Lower lobe of right lung (tissue), 2 donors: ENCODE results near the gene CHCHD10. TPM values are rescaled to one million over a fixed set of nuclear protein-coding genes. Genes with fewer than 3 reads are reported as not detected.

Experiments
- ATAC-seq, 2 donors: fragments of 200-7000 bp; cut with Tn5 transposase; one replicate each; pipeline ENCODE4 v1.9.1; 2020 to 2022; ENCODE audit warnings: mild to moderate bottlenecking in 2 of 2, moderate library complexity in 2 of 2
- DNase-seq: peaks from one replicate; pipeline ENCODE4 v3.0.0-alpha.2; 2020
- H3K27ac ChIP-seq: fragments of 200-600 bp; one replicate; pipeline ENCODE4 v1.8.0; 2022
- H3K27me3 ChIP-seq: fragments of 200-600 bp; one replicate; pipeline ENCODE4 v1.8.0; 2022; ENCODE audit warnings: low read depth
- H3K36me3 ChIP-seq: fragments of 200-600 bp; one replicate; pipeline ENCODE4 v1.8.0; 2022; ENCODE audit warnings: mild to moderate bottlenecking
- H3K4me1 ChIP-seq: fragments of 200-600 bp; one replicate; pipeline ENCODE4 v1.8.0; 2022
- H3K4me3 ChIP-seq: fragments of 200-600 bp; one replicate; pipeline ENCODE4 v1.8.0; 2022; ENCODE audit warnings: mild to moderate bottlenecking
- H3K9me3 ChIP-seq: fragments of 200-600 bp; one replicate; pipeline ENCODE4 v1.8.0; 2022
- intact Hi-C: fragments of 100-400 bp; cut with DNase I; formaldehyde crosslinking; loops from one replicate; pipeline ENCODE4 v1.11.0; 2022
- total RNA-seq: library from RNA; stranded (reverse); fragmentation: NEBNext Ultra II Directional; extraction: Animal tissue kit (Norgen Biotek cat#: 25700); gene quantifications from one replicate; pipeline ENCODE4 v1.2.1, GENCODE V29; 2021
- TF ChIP-seq, protein P1 (sequence below): fragments of 200-600 bp; IDR thresholded peaks from one replicate; pipeline ENCODE4 v1.8.0; 2022; ENCODE audit warnings: antibody characterized with exemption, mild to moderate bottlenecking
- donor health status: DM: no; HTN: yes; CAD: no; lungs with severe emphysema.

The CHCHD10 gene
- total RNA-seq, 1 donor from 2014 or later: 114 TPM

DNA sequence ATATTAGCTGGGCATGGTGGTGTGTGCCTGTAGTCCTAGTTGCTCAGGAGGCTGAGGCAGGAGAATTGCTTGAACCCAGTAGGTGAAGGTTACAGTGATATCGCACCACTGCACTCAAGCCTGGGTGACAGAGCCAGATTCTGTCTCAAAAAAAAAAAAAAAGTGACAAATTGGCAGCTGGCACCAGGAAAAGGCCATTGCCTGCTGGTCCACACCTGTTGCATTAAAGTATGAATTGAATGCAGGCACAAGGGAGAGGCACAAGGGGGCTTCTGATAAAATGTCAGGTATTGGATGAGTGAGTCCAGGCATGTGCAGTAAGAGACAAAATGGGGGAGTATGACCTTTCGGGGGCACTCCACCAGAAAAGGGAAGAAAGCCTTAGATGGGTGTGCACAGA is 45.0 kb downstream of the CHCHD10 start:
- TF ChIP-seq, protein P1, sequence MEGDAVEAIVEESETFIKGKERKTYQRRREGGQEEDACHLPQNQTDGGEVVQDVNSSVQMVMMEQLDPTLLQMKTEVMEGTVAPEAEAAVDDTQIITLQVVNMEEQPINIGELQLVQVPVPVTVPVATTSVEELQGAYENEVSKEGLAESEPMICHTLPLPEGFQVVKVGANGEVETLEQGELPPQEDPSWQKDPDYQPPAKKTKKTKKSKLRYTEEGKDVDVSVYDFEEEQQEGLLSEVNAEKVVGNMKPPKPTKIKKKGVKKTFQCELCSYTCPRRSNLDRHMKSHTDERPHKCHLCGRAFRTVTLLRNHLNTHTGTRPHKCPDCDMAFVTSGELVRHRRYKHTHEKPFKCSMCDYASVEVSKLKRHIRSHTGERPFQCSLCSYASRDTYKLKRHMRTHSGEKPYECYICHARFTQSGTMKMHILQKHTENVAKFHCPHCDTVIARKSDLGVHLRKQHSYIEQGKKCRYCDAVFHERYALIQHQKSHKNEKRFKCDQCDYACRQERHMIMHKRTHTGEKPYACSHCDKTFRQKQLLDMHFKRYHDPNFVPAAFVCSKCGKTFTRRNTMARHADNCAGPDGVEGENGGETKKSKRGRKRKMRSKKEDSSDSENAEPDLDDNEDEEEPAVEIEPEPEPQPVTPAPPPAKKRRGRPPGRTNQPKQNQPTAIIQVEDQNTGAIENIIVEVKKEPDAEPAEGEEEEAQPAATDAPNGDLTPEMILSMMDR: no peak
- no peak for DNase-seq
- intact Hi-C loops: no loop called here
- peak overlapping the region; percentile 51 for H3K27ac ChIP-seq
- no peaks in the 10 kb centered on the region for H3K36me3 ChIP-seq
- H3K4me3 ChIP-seq: no peak overlapping the region
- H3K4me1 ChIP-seq: no peaks in the 10 kb centered on the region
- no peaks in the 10 kb centered on the region for H3K27me3 ChIP-seq
- ATAC-seq: no peak
- H3K9me3 ChIP-seq: no peaks in the 10 kb centered on the region

DNA sequence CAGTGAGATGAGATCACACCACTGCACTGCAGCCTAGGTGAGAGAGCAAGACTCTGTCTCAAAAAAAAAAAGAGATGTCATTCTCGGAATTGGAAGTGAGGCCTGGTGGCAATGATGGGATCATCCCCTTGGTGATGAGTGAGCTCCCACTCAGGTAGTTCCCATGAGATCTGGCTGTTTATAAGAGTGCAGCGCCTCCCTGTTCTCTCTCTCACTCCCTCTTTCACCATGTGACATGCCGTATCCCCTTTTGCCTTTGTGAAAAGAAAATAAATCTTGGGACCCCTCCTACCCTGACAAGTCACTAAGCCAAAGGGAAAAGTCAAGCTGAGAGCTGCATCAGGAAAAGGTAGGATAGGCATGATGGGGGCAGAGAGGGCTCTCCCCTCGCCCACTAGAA is 45.6 kb downstream of the CHCHD10 start:
- no peak for ATAC-seq
- H3K27me3 ChIP-seq: no peaks in the 10 kb centered on the region
- H3K36me3 ChIP-seq: no peaks in the 10 kb centered on the region
- intact Hi-C loops: no loop called here
- H3K4me3 ChIP-seq: no peak overlapping the region
- peaks cover 4% of the 10 kb centered on the region for H3K4me1 ChIP-seq
- no peaks in the 10 kb centered on the region for H3K9me3 ChIP-seq
- TF ChIP-seq, protein P1: no peak
- no peak overlapping the region for H3K27ac ChIP-seq
- DNase-seq: no peak

DNA sequence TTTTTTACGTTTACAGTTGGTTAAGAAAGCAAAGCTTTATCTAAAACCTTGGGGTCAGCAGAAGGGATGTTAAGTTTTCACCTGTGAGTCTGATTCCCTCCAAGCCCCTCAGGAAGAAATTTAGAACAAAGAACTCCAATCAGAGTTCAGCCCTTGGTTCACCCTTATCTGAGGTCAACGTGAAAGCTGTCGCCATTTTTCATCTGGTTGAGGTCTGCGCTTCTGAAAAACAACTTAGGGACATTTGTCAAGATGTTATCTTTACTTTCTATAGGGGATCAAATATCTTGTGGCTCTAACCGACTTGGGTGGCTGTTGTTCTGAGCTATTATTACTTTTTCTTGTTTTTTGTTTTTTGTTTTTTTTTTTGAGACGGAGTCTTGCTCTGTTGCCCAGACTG is 46.9 kb downstream of the CHCHD10 start:
- Histone ChIP-seq H3K4me1 (peaks cover 12% of the 10 kb centered on the region), H3K4me3 (no peak overlapping the region), H3K27ac (no peak overlapping the region), H3K36me3 (no peaks in the 10 kb centered on the region), H3K9me3 (no peaks in the 10 kb centered on the region), H3K27me3 (no peaks in the 10 kb centered on the region)
- no peak for DNase-seq
- no peak for ATAC-seq
- intact Hi-C loops: no loop called here
- TF ChIP-seq, protein P1: no peak

DNA sequence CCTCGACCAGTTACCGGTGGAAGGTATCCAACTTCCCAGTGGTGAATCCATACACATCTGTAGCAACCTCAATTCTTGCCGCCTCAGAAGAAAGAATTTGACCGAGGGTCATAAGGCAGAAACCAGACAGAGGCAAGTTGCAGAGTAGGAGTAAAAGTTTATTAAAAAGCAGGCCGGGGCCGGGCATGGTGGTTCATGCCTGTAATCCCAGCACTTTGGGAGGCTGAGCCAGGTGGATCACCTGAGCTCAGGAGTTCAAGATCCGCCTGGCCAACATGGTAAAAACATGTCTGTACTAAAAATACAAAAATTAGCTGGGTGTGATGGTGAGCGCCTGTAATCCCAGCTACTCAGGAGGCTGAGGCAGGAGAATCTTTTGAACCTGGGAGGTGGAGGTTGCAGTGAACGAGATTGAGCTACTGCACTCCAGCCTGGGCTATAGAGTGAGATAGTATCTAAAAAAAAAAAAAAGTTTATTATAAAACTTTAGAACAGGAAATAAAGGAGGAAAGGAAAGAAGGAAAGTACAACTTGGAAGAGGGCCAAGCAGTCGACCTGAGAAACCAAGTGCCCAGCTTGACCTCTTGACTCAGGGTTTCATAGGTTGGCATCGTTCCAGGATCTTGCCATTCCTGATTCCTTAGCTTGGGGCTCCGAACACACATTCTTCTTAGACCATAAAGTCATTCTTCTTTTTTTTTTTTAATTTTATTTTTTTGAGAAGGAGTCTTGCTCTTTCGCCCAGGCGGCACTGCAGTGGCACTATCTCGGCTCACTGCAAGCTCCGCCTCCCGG is 49.2 kb downstream of the CHCHD10 start:
- no peak overlapping the region for H3K27ac ChIP-seq
- no peaks in the 10 kb centered on the region for H3K27me3 ChIP-seq
- no peak overlapping the region for H3K4me3 ChIP-seq
- no peaks in the 10 kb centered on the region for H3K9me3 ChIP-seq
- intact Hi-C loops: no loop called here
- H3K4me1 ChIP-seq: peaks cover 18% of the 10 kb centered on the region
- no peak for ATAC-seq
- no peak for DNase-seq
- TF ChIP-seq, protein P1: no peak
- H3K36me3 ChIP-seq: peaks cover 14% of the 10 kb centered on the region

DNA sequence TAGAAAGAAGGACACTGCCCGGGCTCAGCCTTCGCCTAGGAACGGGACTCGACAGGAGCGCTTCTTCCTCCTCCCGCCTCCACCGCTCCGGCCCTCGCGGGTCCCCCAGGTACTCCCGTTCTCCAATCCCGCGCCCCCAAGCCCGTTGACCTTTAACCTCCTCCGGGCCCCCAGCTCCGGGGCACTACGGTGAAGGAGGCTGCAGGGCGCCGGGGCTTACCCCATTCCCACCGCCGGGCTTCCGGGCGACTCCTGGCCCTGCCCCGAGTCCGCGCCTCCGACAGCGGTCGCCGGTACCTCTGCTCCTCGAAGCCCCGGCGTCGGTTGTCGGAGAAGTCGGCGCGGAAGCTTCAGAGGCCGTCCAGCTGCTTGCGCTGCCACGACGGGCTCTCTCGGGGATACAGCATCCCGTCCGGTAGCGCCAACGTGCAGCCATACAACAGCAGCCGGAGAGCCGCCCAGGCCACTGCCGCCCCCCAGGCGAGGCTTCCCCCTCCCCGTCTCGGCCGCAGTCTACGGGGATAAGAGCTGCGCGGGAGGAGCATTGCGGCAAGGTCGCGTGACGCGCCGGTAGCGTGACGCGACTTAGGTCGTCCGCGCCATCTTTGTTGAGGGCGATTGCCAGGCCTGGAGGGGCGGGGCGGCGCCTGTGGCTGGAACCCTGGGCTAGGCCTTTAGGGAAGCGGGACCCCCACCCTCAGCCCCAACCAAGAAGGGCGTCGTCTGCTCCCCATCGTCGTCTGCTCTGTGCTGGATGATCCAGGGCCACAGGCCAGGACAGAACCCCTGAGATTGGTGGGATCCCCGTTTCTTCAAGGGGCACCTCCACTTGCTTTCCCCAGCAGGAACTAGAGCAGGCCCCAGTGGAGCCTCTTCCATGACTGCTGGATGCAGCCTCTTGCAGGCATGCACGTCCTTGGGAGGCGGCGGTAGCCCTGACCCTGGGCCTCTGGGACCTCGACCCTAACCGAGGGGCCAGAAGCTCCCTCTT is 50.7 kb downstream of the CHCHD10 start:
- Histone ChIP-seq H3K27me3 (no peaks in the 10 kb centered on the region), H3K4me1 (peaks cover 18% of the 10 kb centered on the region), H3K36me3 (peaks cover 29% of the 10 kb centered on the region), H3K27ac (peak overlapping the region; percentile 87), H3K9me3 (no peaks in the 10 kb centered on the region), H3K4me3 (peak overlapping the region; percentile 99)
- DNase-seq (peak; percentile 91), ATAC-seq (peak; percentile 96 to 97)
- intact Hi-C loops: no loop called here
- TF ChIP-seq, protein P1: no peak

Other genes starting within 250 kb of the CHCHD10 start
- not detected for gene IGLL1, start 187.7 kb downstream of the CHCHD10 start, total RNA-seq
- gene DRICH1, start 135.7 kb downstream of the CHCHD10 start, total RNA-seq: 1.6 TPM
- 1.9 TPM for gene RGL4, start 77.0 kb downstream of the CHCHD10 start, total RNA-seq
- 5.7 TPM for gene ZNF70, start 16.9 kb downstream of the CHCHD10 start, total RNA-seq
- gene VPREB3, start 13.5 kb downstream of the CHCHD10 start, total RNA-seq: not detected
- 5.9 TPM for gene C22orf15, start 5.0 kb downstream of the CHCHD10 start, total RNA-seq
- gene MMP11, start 4.9 kb upstream of the CHCHD10 start, total RNA-seq: 1.9 TPM
- 61.3 TPM for gene SMARCB1, start 19.0 kb upstream of the CHCHD10 start, total RNA-seq
- 5.8 TPM for gene DERL3, start 71.0 kb upstream of the CHCHD10 start, total RNA-seq
- gene SLC2A11, start 89.9 kb upstream of the CHCHD10 start, total RNA-seq: 12.7 TPM
- gene MIF, start 126.4 kb upstream of the CHCHD10 start, total RNA-seq: 231 TPM
- gene GSTT2B, start 193.2 kb upstream of the CHCHD10 start, total RNA-seq: 7.3 TPM
- gene DDTL, start 198.9 kb upstream of the CHCHD10 start, total RNA-seq: 2.9 TPM
- 102 TPM for gene DDT, start 206.5 kb upstream of the CHCHD10 start, total RNA-seq
- 3.0 TPM for gene GSTT2, start 212.2 kb upstream of the CHCHD10 start, total RNA-seq
- not detected for gene GSTT4, start 237.5 kb upstream of the CHCHD10 start, total RNA-seq
- gene CABIN1, start 243.3 kb upstream of the CHCHD10 start, total RNA-seq: 88.7 TPM